Caki2 (cell line): Measurements from ENCODE around the gene TMEM231. TPM values are rescaled to one million over a fixed set of nuclear protein-coding genes. Genes with fewer than 3 reads are reported as not detected.
A peak's percentile ranks its signal among the peaks of the same experiment; 100 is the strongest.
"Not testable (repeated sequence)": the region's sequence is repeated elsewhere in the genome, so short reads cannot be mapped to it uniquely, and the experiment has no call there.

ENCODE experiments used
- DNase-seq: peaks from one replicate; pipeline ENCODE4 v3.0.0-alpha.2; 2015; ENCODE audit warnings: low read depth
- in situ Hi-C: cut with HindIII; loops from 2 replicates; pipeline ENCODE4 v1.10.0; 2016; ENCODE audit warnings: low sequenced_read_pairs, low pct_unique_long_range_greater_than_20kb, mixed read lengths
- total RNA-seq: library from RNA; depleted of rRNA; stranded (reverse); fragments of >200 nt; shearing (Covaris generic); gene quantifications from 2 replicates; pipeline ENCODE4 v1.2.3, GENCODE V29; 2014; ENCODE audit warnings: low replicate concordance

The TMEM231 gene
- total RNA-seq, 1 experiment from 2014 or later = 24.8 TPM

DNA sequence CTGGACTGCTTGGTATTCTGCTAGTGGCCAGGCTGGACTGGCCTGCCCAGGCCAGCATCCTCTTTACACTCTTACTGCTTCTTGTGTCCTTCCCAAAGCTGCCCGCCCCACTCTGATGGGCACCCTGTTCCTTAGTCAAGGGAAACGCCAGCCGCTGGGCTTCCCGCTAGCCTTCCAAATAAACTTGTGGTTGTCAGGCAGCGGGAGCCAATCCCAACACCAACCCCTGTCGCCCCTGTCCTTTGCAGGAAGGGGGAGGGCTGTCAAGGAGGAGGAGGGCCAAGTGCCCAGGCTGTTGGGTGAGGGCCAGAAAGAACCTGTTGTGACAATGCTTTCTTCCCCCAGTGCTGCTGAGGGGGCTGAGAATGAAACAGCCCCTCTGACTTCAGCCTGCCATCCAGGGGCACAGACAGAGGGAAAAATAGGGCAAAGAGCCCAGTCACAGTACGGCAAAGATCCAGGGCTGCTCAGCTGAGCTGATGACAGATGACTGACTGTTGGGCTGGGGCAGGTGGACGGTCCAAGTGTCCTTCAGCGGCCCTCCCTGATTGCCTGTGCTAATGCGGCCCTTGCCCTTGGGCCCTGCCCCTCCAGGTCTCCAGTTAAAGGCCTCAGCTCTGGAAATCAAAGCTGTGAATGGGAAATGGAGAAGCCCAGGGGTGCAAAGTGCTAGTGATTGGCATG lies 17.0 kb downstream of the TMEM231 start:
- DNase-seq, in situ Hi-C loops: not testable (repeated sequence)

DNA sequence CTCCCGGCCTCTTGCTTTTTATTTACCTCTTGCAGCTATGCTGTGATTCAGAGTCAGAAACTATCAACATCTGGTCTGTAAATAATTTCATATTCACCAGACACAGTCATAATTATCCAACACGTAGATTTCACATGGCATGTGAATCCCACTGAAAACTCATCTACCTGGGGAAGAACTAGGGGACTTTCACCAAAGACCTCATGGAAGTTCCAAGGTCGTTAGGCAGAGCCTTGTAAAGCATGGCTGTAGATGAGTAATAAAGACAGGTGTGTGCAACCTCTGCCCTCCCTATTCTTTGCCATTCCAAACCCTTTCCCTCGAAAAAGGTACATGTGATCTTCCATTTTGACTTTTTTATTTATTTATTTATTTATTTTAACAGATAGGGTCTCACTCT lies 18.3 kb downstream of the TMEM231 start:
- in situ Hi-C loops = no loop called here
- no peak for DNase-seq

DNA sequence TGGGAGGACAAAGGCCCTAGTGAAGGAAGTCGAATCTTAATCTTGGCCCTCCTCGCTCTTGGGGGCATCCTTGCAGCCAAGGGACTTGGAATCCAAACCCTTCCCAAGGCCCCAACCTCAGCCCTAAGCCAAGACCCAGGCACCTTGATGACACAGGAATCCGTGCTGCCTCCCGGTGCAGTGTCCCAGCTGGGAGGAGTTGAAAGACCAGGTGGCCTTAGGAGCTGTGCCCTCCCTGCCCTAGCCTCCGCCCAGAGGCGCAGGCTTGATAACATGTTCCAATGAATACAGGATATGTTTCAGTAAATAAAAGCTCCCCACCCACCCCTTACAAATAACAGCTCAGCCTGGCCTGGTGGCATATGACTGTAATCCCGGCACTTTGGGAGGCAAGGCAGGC lies 20.2 kb downstream of the TMEM231 start, which contains the start of gene CHST5:
Gene CHST5 (minus strand): TSS at position 208 of the 400 bp plus-strand sequence. CDS start 5,724 bp downstream, outside the sequence.
- in situ Hi-C loops = no loop called here
- no peak for DNase-seq

DNA sequence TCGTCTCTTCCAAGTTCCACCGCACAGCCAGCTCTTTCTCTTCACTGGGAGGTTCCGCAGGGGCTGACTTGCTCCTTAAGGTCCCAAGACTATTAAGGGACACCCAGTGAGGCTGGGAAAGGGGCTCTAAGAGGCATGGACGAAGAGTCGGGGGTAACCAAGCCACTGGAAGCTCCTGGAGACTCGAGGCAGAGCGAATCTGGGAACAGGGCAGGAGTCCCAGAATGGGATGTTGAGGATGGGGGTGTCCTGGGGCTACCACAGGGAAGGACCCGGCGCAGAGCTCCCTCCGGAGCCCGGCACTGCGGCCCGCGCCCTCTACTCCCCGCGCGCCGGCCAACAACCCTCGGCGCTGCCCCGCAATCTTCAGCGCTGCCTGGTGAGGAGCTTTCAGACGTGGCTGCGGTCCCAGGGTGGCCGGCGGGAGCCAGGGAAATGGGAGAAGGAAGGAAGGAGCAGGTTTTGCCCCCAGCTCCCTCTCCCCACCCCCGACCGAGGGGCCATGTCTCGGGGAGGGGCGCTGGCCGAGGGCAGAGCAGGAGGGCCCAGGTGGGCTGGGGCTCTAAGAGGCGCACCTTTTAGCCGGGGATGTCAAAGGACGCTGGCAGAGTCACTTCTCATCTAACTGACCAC lies 20.7 kb downstream of the TMEM231 start:
- in situ Hi-C loops = no loop called here
- DNase-seq = no peak

DNA sequence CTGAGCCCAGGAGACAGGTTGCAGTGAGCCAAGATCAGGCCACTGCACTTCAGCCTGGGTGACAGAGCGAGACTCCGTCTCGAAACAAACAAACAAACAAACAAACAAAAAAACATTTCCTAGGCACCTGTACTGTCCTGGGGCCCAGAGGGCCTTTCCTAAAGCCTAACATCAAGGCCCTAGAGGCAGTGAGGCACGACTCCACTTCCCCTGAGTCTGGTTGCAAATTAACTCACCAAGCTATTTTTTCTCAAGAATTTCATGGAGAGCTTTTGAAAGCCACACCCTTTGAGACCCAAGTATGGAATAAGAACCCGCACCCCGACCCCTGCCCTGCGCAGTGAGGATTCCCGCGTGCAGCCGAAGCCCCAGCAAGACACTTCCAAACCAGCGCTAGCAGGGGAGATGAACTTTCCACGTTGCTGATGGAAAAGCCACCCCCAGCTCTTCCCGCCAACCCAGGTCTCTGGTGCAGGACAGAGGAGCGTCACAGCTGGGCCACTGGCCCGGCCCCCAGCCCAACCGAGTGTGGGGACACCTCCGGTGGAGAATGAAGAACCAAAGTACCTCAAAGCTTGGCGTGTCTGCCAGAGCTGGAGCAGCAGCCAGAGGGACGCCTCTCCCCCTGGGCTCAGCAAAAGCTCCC lies 21.4 kb downstream of the TMEM231 start:
- in situ Hi-C loops = no loop called here
- no peak for DNase-seq

DNA sequence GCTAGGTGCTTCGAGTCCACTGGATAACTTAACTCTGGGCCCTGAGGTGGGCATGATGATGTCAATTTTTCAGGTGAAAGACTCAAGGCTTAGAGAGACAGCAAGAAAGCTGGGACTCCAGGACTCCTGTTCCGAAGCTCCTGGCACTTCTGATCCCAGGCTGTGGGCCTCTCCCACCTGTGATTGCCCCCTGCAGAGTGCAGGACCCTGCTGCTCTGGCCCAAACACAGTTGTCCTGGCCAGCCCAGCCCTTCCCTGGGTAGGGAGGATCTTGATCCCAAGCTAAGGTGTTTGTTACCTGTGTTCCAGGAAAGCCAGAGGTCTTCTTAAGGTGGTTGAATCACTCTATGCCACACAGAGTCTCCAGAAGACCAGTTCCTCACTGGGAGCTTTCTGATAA lies 23.3 kb downstream of the TMEM231 start:
- DNase-seq = no peak
- in situ Hi-C loops = no loop called here

DNA sequence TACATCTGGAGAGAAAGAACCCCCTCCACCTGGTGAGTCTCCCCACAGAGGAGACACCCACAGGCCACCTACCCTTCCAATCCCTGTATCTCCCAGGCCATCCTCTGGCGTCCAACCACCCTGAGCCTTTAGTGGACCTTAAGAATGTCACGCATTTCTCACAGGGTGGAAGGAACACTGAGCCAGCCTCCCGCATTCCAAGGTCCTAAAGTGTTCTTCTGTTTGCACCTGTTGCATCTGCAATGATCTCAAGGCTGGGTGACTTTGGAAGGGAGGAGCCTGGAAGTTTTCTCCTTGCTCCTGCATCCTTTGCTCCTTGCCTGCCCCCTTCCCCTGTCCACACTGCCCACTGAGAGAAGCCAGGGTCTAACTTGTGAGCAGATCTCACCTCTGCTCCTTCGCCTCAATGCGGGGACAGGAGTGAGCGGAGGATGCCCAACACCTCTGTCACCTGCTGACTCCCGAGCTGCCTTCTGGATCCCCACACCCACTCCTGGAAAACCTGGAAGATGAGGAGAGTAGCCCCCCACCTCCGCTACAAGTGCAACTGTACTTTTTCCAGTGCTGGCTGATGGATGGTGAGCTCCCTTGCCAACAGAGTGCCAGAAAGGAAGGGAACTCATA lies 23.8 kb downstream of the TMEM231 start:
- DNase-seq = no peak
- in situ Hi-C loops = no loop called here

DNA sequence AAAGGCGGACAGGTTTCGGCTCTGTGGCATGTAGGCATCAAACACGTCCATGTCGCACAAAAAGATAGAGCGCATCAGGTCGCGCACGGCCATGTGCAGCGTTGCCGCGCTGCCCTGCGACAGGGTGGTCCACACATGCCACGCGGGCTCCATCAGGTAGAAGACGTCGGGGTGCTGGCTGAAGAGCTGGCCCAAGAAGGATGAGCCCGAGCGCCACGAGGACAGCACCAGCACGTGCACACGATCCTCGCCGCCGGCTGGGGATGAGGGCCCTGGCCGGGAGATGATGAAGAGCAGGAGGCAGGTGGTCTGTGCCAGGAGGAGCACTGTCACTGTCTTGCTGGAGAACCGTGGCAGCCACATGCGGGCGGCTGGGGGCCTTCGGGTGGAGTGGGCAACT lies 26.1 kb downstream of the TMEM231 start:
- in situ Hi-C loops = no loop called here
- no peak for DNase-seq

DNA sequence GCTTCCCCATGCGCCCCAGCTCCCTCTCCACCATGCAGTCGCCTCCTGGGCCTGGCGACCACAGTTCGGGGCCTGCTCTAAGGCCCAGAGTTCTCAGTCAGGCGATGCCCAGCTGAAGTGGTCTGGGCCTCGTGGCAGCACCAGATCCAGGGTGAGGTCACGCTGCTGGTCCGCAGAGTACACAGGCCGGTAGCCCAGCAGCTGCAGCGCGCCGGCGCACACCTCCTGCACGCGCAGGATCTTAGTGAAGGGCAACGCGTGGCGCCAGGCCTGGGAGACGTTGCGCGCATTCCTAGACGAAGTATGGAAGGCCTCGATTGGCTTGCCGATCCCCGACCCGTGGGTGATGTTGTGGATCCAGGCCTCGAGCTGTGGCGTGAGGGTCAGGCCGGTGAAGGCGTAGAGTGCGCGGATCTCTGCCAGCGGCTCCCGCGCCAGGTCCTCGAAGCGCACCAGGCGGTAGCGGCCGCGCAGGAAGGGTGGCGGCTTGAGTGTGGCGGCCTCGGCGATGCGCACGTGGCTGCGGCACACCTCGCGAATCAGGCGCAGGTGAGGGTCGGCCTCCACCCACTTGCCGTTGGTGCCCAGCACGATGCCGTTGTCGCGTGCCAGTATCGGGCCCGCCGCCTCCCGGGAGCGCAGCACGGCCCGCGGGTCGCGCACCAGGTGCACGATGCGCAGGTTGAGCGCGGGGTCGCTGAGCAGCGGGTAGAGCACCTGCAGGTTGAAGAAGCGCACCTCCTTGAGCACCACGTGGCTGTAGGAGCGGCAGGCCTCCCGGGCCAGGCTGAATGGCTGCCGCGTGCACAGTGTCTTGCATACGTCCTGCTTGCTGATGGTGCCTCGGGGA lies 26.8 kb downstream of the TMEM231 start:
- no peak for DNase-seq

DNA sequence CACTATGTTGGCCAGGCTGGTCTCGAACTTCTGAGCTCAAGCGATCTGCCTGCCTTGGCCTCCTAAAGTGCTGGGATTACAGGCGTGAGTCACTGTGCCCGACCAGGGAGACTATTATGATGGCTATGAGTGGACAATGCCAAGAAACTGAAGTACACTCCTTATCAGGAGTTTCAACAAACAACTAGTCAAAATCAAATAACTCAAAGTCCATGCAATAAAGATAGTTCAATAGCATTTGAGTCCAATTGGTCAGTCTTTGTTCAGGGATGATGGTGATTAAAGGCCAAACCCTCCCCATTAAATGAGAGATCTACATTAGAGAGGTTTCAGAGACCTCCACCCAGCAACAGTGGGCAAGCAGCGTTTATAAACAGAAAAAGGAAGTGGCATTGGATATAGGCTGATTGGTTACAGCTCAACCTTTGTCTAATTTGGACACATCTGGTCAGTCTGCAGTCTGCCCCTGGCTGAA lies 28.2 kb downstream of the TMEM231 start:
- in situ Hi-C loops = no loop called here

More for the DNA sequence above, 26.8 kb downstream of the TMEM231 start:
- in situ Hi-C loops = no loop called here

DNA sequence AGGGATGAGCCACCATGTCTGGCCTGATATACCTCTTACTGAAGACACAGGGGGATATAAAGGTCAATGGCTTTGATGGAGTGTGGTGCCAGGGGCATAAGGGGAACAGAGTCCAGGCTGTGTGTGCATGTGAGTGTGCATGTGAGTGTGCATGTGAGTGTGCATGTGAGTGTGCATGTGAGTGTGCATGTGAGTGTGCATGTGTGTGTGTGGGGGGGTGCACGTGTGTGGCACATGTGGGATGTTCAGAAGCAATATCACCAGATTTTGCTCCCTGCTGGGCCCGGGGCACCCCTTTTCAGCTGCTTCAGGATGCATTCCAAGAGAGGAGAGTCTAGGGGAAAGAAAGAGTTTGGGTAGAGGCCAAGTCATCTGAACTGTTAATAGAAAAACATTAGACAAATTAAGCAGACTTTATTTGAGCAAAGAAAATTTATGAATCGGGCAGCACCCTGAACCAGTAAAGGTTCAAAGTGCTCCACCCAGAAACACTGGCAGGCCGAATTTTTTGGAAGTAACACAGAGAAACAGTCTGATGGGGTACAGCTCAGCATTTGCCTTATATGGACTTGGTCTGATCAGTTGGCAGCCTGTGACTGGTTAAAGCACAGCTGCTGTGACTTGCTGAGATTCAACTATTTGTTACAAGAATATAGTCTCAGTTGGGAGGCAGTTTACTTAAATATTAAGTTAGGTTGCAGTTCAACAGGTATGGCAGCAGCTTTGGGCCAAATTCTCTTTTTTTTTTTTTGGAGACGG lies 29.8 kb downstream of the TMEM231 start:
- in situ Hi-C loops = no loop called here

More for the DNA sequence above, 28.2 kb downstream of the TMEM231 start:
- no peak for DNase-seq

DNA sequence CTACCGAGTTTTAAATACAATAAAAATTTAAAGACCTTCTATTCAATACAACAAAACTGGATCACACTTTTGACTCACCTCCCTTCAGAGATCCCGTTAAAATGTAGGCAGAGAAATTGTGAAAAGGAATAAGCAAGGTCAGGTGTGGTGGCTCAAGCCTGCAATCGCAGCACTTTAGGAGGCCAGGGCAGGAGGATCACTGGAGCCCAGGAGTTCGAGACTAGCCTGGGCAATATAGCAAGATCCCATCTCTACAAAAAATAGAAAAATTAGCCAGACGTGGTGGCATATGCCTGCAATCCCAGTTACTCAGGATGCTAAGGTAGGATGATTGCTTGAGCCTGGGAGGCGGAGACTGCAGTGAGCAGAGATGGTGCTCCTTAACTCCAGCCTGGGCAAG lies 36.9 kb downstream of the TMEM231 start:
- DNase-seq = no peak
- in situ Hi-C loops = no loop called here

More for the DNA sequence above, 29.8 kb downstream of the TMEM231 start:
- DNase-seq = no peak

DNA sequence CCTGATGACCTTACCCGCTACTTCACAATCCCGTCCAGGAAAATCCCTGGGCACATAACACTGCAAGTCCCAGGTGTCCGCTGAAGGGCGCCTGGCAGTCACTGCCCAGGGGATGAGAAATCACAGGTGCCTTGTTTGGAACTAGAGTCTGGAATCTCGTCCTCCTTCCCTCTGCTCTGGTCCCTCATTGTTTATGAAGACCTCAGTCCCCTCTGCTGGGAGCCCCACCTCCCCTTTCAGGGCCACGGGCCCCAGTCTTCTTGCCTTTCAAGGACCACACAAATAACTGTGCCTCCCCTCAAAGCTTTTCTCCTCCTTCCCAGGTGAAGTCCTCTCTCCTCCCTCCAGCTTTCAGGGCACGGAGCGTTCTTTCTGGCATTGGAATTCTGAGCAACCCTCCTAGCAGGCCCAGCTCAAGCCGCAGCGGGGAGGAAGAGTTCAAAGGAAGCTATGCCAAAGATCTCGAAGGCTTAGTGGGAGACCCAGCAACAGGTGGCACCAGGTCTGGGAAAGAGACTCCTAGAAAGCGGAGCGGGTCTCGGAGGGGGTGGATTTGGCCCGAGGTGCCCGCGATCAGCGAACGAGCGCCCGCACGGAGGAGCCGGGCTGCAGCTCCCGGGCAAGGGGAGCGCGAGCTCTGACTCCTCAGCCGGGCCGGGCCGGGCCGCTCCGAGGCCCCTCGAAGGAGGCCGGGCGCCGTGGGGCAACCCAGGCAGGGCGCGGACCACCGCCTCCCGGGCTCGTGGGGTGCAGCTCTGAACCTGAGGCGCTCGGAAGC lies 39.7 kb downstream of the TMEM231 start:
- in situ Hi-C loops, DNase-seq: not testable (repeated sequence)

DNA sequence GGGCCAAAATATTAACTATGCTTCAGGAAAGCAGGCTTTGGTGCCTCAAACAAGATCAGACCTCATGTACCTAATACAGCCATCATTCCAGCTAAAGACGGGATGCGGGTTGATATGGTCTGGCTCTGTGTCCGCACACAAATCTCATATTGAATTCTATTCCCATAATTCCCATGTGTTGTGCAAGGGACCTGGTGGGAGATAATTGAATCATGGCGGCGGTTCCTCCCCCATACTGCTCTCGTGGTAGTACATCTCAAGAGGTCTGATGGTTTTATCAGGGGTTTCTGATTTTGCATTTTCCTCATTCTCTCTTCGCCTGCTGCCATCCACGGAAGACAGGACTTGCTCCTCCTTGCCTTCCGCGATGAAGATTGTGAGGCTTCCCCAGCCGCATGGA lies 41.8 kb downstream of the TMEM231 start:
- in situ Hi-C loops = no loop called here
- DNase-seq = no peak

DNA sequence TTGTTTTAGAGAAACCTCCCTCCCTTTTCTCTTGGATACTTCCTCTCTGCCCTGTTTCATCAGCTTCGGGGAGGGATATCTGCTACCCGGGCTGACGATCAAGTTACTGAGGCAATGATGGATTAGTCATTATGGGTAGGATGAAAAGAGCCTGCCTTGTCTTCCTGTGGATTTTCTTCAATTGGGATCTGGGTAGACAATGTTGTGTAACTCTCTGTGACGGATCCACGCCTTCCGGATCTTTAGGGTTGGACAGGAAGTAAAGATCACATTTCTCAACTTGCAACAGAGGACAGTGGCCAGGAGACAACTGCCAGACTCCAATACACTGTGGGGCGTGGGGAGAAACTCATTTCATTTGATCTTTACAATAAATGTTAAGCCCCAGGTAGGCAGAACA lies 49.5 kb downstream of the TMEM231 start:
- DNase-seq = peak; percentile 38
- in situ Hi-C loops = no loop called here

DNA sequence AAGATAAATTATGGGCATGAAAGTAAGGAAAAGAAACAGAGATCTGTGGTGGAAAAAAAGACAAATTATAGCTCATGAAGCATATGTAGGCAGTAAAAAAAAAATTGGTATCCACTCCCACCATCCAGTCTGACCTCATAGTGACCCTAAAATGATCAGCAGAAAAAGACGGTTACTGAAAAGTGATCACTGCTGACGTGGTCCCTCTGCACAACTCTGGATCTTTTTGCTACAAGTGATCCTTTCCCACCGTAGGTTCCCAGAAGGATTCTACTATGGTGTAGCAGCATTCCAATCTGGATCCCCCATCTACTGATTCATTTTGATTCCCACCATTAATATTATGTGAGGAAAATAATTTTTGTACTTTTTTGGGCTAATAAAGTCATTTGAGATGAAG lies 49.9 kb downstream of the TMEM231 start:
- in situ Hi-C loops = no loop called here
- no peak for DNase-seq

DNA sequence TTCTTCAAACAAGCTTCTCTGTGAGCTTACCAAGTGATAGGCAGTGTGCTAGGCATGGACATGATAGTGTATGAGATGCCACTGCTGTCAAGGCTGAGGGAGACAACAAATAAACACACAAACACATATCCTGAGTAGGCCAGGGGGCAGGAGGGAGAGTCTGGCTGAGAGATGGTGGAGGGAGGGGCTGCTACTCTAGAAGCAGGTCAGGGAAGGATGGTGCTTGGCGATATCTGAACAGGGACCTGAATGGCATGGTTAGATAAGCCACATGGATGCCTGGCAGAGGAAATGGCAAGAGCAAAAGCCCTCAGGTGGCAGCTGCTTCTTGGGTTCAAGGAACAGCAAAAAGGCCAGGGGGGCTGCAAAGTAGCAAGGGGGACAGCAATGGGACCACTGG lies 52.3 kb downstream of the TMEM231 start:
- in situ Hi-C loops = no loop called here
- DNase-seq = no peak
